GM12891 (cell line): ENCODE results near the gene GNAT1.

Source experiments
- DNase-seq: peaks from one replicate; pipeline ENCODE4 v3.0.0; 2011; ENCODE audit warnings: low spot score; ENCODE audit not compliant: insufficient read length
- FAIRE-seq: peaks from 2 replicates; lab custom pipeline; 2011; peaks lifted over from hg19 to GRCh38; lab: Jason Lieb, UNC
- PAX5 ChIP-seq: IDR thresholded peaks from 2 replicates; pipeline ENCODE4 v1.6.1; 2011; ENCODE audit warnings: low read length, moderate library complexity, mild to moderate bottlenecking; ENCODE audit not compliant: insufficient read depth, severe bottlenecking
- POLR2A ChIP-seq: IDR thresholded peaks from 2 replicates; pipeline ENCODE4 v1.6.1; 2011; ENCODE audit warnings: low read depth, low read length, control low read depth
- POLR2AphosphoS5 ChIP-seq: IDR thresholded peaks from 2 replicates; pipeline ENCODE4 v1.6.1; 2011; ENCODE audit warnings: low read depth, low read length, control low read depth
- POU2F2 ChIP-seq: IDR thresholded peaks from 2 replicates; pipeline ENCODE4 v1.6.1; 2011; ENCODE audit warnings: low read depth, mild to moderate bottlenecking, control low read depth, low read length, moderate library complexity
- SPI1 ChIP-seq: IDR thresholded peaks from 2 replicates; pipeline ENCODE4 v1.6.1; 2011; ENCODE audit warnings: low read depth, low read length, control low read depth
- TAF1 ChIP-seq: IDR thresholded peaks from 2 replicates; pipeline ENCODE4 v1.6.1; 2011; ENCODE audit warnings: low read depth, low read length, control low read depth

Gene GNAT1

DNA sequence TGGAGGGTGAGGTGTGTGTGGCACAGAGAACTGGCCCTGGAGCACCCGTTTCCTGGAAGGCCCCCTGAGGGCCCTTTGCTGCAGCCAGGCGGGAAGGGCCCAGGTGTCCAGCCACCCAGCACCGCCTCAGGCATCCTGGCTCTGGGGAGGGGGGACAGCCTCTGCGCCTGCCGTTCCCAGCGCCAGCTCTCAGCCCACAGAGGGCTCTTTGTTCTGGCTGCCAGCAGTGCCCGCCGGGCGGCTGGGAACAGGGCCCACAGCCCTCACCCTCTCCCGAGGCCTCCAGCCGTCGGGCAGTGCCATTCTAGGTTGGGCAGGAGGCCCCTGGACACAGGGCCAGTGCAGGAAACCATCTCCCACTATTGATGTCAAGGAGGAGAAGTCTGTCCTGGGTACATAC, 22.0 kb downstream of the GNAT1 start:
- TF ChIP-seq TAF1 (no peak), POLR2A (no peak), POLR2AphosphoS5 (no peak), PAX5 (no peak), POU2F2 (no peak), SPI1 (no peak)
- FAIRE-seq: no peak
- no peak for DNase-seq

DNA sequence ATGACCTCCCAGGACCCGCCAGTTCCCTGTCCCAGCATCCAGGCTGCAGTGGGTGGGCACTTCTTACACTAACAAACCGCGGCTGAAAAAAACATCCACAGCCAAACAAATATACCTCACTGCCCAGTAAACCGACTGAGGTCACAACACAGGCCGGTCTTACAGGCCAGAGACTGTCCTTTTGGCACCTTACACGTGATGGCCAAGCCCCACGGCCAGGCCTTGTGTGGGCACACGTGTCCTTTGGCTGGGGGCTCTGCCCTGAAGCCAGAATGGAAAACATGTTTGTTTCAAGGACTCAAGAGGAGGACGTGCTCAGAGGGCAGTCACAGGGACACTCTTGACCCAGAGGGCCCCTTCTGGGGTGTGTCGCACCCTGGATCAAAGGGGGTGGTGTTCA, 23.4 kb downstream of the GNAT1 start:
- FAIRE-seq (no peak), DNase-seq (no peak)
- TF ChIP-seq POLR2A: no peak
- no peak for TF ChIP-seq TAF1
- TF ChIP-seq PAX5: no peak
- TF ChIP-seq POLR2AphosphoS5: no peak
- no peak for TF ChIP-seq SPI1
- no peak for TF ChIP-seq POU2F2

DNA sequence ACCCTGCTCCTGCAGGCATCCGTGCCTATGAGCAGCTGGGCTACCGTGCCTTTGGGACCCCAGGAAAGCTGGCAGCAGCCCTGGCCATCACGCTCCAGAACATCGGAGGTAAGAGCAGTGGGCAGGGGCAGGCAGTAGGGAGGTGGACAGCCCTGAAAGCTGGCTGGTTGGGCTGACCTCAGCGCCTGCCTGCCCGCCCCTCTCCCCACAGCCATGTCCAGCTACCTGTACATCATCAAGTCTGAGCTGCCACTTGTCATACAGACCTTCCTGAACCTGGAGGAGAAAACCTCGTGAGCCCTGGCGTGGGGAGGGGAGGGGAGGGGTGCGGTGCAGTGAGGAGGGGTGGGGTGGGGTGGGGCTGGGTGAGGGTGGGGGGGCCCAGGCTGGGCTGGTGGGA, 24.1 kb downstream of the GNAT1 start:
- FAIRE-seq (no peak), DNase-seq (no peak)
- TF ChIP-seq PAX5: no peak
- no peak for TF ChIP-seq POLR2A

DNA sequence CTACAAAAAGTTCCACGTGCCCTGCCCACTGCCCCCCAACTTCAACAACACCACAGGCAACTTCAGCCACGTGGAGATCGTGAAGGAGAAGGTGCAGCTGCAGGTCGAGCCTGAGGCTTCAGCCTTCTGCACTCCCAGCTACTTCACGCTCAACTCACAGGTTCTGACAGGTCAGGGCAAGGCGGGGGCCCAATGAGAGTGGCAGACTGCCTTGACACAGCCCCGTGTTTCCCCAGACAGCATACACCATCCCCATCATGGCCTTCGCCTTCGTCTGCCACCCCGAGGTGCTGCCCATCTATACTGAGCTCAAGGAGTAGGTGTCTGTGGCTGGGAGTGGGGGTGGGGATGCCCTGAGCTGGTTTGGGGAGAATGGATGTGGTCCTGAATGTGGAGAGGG, 26.3 kb downstream of the GNAT1 start:
- DNase-seq: no peak
- no peak for FAIRE-seq
- no peak for TF ChIP-seq SPI1
- no peak for TF ChIP-seq POLR2AphosphoS5
- no peak for TF ChIP-seq POU2F2
- TF ChIP-seq TAF1: no peak
- no peak for TF ChIP-seq POLR2A
- no peak for TF ChIP-seq PAX5

DNA sequence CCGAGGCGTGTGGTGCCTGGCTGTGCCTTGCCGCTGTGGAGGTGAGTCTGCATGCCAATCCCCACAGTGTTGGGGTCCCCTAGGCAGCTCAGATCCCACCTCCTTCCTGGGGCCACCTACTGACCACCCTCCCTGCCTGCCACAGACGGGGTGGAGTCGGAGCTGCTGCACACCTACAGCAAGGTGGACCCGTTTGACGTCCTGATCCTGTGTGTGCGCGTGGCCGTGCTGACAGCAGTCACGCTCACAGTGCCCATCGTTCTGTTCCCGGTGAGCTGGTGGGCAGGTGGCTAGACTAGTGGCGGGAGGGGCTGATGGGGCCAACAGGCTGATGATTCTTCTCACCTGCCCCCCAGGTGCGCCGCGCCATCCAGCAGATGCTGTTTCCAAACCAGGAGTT, 27.0 kb downstream of the GNAT1 start:
- TF ChIP-seq POU2F2: no peak
- no peak for TF ChIP-seq TAF1
- no peak for TF ChIP-seq PAX5
- no peak for TF ChIP-seq POLR2A
- TF ChIP-seq POLR2AphosphoS5: no peak
- no peak for TF ChIP-seq SPI1
- FAIRE-seq (no peak), DNase-seq (no peak)

DNA sequence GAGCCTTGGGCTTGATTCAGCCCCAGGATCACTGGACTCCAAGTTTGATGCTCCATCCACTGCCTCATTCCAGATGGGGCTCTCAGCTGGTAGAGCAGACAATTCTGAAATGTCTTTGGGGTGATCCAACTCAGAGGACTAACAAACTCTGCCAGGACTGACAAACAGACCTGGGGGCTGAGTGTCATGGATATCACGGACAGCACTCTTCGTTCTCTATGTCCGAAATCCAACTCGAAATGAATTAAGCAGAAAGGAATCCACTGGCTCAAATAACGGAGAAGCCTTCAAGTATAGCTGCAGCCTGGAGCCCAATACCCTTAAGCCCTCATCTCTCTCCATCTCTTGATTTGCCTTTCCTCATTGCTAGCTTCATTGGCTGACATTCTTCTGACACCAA, 27.9 kb downstream of the GNAT1 start:
- no peak for FAIRE-seq
- TF ChIP-seq POU2F2 (no peak), PAX5 (no peak), TAF1 (no peak), POLR2A (no peak), POLR2AphosphoS5 (no peak), SPI1 (no peak)
- no peak for DNase-seq

DNA sequence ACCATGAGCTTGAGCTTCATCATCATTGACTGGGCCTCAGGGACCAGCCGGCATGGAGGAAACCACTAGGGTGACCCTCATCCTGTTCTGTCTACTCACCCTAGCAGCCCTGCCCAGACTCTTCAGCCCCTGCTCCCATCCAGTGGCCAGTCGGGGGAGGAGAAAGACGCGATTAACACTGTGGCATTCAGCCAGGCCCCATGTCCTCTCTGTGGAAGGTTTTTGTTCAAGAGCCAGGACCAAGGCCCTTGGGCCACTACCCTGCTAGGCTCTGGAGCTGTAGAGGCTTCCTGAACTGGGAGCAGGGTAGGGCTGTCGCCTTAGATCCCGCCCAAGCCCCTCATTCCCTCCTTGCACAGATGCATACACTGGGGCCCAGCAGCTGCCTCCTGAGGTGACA, 28.7 kb downstream of the GNAT1 start:
- DNase-seq: no peak
- no peak for FAIRE-seq

DNA sequence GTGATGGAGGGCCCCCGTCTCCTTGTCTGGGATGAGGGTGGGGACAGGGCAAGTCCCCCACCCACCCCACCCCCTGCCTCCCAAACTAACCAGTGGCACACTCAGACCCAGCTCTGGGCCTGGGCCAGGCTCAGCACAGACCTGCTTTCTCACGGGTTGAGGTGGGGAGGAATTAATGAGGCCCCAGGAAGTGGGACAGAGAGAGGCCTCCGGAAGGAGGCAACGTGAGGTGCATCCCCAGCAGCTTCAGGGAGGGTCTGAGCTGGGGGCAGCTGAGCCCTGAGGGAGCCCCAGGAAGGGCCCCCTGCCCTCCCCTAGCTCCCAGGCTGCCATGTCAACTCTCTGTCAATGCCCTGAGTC, 29.6 kb downstream of the GNAT1 start:
- TF ChIP-seq SPI1 (no peak), TAF1 (no peak), POLR2A (no peak), POLR2AphosphoS5 (no peak), PAX5 (no peak), POU2F2 (no peak)
- FAIRE-seq (no peak), DNase-seq (no peak)

More for the DNA sequence above, 28.7 kb downstream of the GNAT1 start:
- TF ChIP-seq PAX5: no peak
- no peak for TF ChIP-seq POLR2A
- TF ChIP-seq SPI1: no peak
- TF ChIP-seq POLR2AphosphoS5: no peak
- no peak for TF ChIP-seq POU2F2
- no peak for TF ChIP-seq TAF1

DNA sequence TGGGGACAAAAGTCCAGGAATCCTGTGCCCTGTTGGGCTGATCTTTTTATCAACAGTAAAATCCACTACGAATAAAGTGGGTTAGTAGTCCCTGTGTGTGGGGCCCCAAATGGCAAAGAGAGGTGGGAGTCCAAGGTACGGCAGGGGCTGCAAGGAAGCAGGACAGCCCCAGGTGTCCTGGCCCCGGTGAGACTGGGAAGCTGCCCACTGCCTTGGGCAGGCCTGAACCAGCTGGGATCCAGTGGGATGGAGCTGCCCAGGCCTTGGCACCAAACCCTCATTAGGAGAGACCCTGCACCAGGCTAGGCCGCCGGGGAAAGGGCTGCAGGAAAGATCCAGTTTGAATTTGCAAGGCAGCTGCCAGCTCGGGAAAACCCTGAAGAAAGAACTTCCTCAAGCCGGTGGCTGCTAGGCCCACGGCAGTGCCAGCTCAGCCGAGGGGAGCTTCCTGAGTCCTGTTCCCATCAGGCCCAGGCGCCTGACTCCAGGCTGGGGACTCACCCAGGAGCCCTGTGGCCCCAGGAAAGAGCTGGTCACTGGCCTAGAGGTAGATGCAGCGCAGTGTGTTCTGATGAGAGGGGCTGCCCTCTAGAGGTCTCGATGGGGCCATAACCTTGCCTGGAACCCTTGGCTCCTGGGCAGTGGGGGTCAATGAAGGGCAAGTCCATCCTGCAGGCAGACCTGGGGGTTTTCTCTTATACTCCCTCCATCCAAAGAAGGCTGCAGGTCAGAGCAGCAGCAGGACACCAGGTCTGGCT, 30.2 kb downstream of the GNAT1 start:
- FAIRE-seq (no peak), DNase-seq (no peak)
- TF ChIP-seq POLR2A (no peak), POLR2AphosphoS5 (no peak)

DNA sequence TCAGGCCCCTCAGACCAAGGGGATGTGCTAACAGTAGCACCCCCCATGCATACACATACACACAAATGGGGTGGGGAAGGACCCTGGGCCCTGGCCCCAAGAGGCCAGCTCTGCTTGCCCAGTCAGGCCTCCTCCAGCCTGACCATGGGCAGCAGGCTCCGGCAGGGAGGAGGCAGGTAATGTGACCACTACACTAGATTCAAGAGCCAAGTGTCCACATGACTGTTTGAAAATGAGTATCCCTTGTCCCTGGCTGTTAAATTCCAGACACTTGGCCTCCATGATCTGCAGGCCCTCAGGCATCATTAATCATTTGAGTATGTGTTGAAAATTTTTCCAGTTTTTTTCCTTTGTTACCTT, 30.7 kb downstream of the GNAT1 start:
- TF ChIP-seq PAX5 (no peak), SPI1 (no peak), TAF1 (no peak), POLR2AphosphoS5 (no peak)
- no peak for DNase-seq
- no peak for FAIRE-seq

DNA sequence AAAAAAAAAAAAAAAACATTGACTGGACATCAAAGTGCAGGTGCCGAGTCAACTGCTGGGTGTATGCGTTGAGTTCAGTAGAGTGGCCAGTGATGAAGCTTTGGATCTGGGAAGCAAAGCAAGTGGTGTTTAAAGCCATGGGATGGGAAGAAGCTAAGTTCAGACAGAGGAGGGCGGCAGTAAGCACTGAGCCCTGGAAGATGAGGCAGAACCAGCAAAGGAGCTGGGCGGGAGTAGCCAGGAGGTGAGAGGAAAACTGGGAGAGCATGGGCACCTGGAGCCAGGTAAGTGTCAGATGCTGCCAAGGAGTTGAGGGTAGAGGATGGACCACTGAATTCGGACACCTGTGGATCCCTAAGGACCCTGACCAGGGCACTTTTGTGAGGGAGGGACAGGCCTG, 33.2 kb downstream of the GNAT1 start:
- DNase-seq (no peak), FAIRE-seq (no peak)
- TF ChIP-seq TAF1: no peak
- no peak for TF ChIP-seq PAX5
